Measurements from ENCODE around the gene DLGAP1.
"Not testable (repeated sequence)": the region's sequence is repeated elsewhere in the genome, so short reads cannot be mapped to it uniquely, and the experiment has no call there.

DLGAP1 gene

GRCh38 chr18:4455113-4455811 is at the start of gene DLGAP1:
Gene DLGAP1 (minus strand): TSS chr18:4455307.
- TF ChIP-seq CTCF (IDR thresholded peaks at IDR 0.05; ENCODE audit: borderline replicate concordance, insufficient read depth, low read depth, low read length): no peak
- H3K4me3 ChIP-seq (ENCODE audit: low read depth, low read length): peak within 1 kb of the TSS; percentile 58

- not testable (repeated sequence) for H3K4me3 ChIP-seq (ENCODE audit: low read depth, low read length)
These were observed 39.7 kb upstream of the DLGAP1 start for GRCh38 chr18:4494703-4495284.

- no peak for TF ChIP-seq CTCF (IDR thresholded peaks at IDR 0.05; ENCODE audit: borderline replicate concordance, insufficient read depth, low read depth, low read length)
- H3K4me3 ChIP-seq (ENCODE audit: low read depth, low read length): no peak overlapping the region
These were observed 13.4 kb upstream of the DLGAP1 start for GRCh38 chr18:4468511-4468910.

- TF ChIP-seq CTCF (IDR thresholded peaks at IDR 0.05; ENCODE audit: borderline replicate concordance, insufficient read depth, low read depth, low read length): no peak
- peak overlapping the region; percentile 58 for H3K4me3 ChIP-seq (ENCODE audit: low read depth, low read length)
These were observed 482 bp downstream of the DLGAP1 start for GRCh38 chr18:4454537-4455112.

- TF ChIP-seq CTCF (IDR thresholded peaks at IDR 0.05; ENCODE audit: borderline replicate concordance, insufficient read depth, low read depth, low read length): no peak
- H3K4me3 ChIP-seq (ENCODE audit: low read depth, low read length): peak overlapping the region; percentile 58
These were observed 1.1 kb downstream of the DLGAP1 start for GRCh38 chr18:4453874-4454536.

GRCh38 chr18:4453567-4453873 is 1.6 kb downstream of the DLGAP1 start:
- TF ChIP-seq CTCF (IDR thresholded peaks at IDR 0.05; ENCODE audit: borderline replicate concordance, insufficient read depth, low read depth, low read length): no peak
- H3K4me3 ChIP-seq (ENCODE audit: low read depth, low read length): peak overlapping the region; percentile 58

GRCh38 chr18:4450065-4450658 is 4.9 kb downstream of the DLGAP1 start:
- no peak for TF ChIP-seq CTCF (IDR thresholded peaks at IDR 0.05; ENCODE audit: borderline replicate concordance, insufficient read depth, low read depth, low read length)
- H3K4me3 ChIP-seq (ENCODE audit: low read depth, low read length): no peak overlapping the region

All from GM12875 (cell line).